ENCODE data around the gene DOCK3. TPM values are rescaled to one million over a fixed set of nuclear protein-coding genes. Genes with fewer than 3 reads are reported as not detected.

DOCK3 gene
- total RNA-seq, 1 experiment from 2014 or later = 8.3 TPM

- no peak for DNase-seq
- no peak overlapping the region for H3K27ac Mint-ChIP-seq
- Histone ChIP-seq H3K23me2 (ENCODE audit: insufficient read length, low read depth, low read length, poor library complexity, severe bottlenecking) (no peaks in the 10 kb centered on the region), H3K9me3 (ENCODE audit: control insufficient read depth, low read depth, low read length) (no peaks in the 10 kb centered on the region), H3K27ac (ENCODE audit: insufficient read length, low read depth, low read length) (no peak overlapping the region), H3K4me2 (ENCODE audit: insufficient read depth, insufficient read length, low read length) (no peak overlapping the region), H3K27me3 (ENCODE audit: insufficient read depth, low read length) (no peaks in the 10 kb centered on the region), H3K9ac (ENCODE audit: extremely low read depth, insufficient read length, low read length) (no peak overlapping the region), H3T11ph (ENCODE audit: low read length) (no peak overlapping the region), H3K56ac (ENCODE audit: insufficient read length, low read depth, low read length) (no peak overlapping the region), H3K79me1 (ENCODE audit: insufficient read depth, low read depth, low read length, poor library complexity, severe bottlenecking) (no peaks in the 10 kb centered on the region), H2BK120ac (ENCODE audit: low read depth, low read length, poor library complexity, severe bottlenecking) (no peak overlapping the region), H3K4ac (ENCODE audit: low read depth, low read length) (no peak overlapping the region), H2AFZ (ENCODE audit: low read length) (no peak overlapping the region), H4K20me1 (ENCODE audit: control insufficient read depth, insufficient read depth, insufficient read length) (no peaks in the 10 kb centered on the region), H2AK5ac (ENCODE audit: insufficient read length, low read length) (no peak overlapping the region), H4K8ac (replicated peaks; ENCODE audit: insufficient read length, low read depth, low read length) (no peak overlapping the region), H4K5ac (ENCODE audit: insufficient read length, low read depth, low read length) (no peak overlapping the region), H3K79me2 (ENCODE audit: insufficient read depth, low read length) (no peaks in the 10 kb centered on the region), H2BK15ac (ENCODE audit: low read depth, low read length) (no peak overlapping the region), H3K4me1 (ENCODE audit: insufficient read depth, low read length) (no peaks in the 10 kb centered on the region), H3K14ac (ENCODE audit: insufficient read depth, low read length) (no peak overlapping the region), H2BK20ac (ENCODE audit: low read depth, low read length, poor library complexity, severe bottlenecking) (no peak overlapping the region), H3K23ac (ENCODE audit: insufficient read length, low read depth, low read length) (no peak overlapping the region), H2BK5ac (ENCODE audit: insufficient read length, low read length) (no peak overlapping the region), H4K91ac (ENCODE audit: insufficient read length, low read depth, low read length) (no peak overlapping the region), H3K18ac (ENCODE audit: insufficient read length, low read depth, low read length) (no peak overlapping the region), H2BK12ac (ENCODE audit: insufficient read length, low read depth, low read length) (no peak overlapping the region)
- no peaks in the 10 kb centered on the region; a peak in 1 of 7 replicates for H3K36me3 Mint-ChIP-seq (ENCODE audit: insufficient read depth in 1 of 3, low read depth in 3 of 3)
- no peak for TF ChIP-seq CTCF (conservative IDR thresholded peaks at IDR 0.05)
- no peaks in the 10 kb centered on the region for H3K4me1 Mint-ChIP-seq
- peaks cover 3 to 6% of the 10 kb centered on the region in 2 experiments; a peak in 3 of 5 replicates for H3K9me3 Mint-ChIP-seq
- H3K4me3 Mint-ChIP-seq = no peak overlapping the region
- no peaks in the 10 kb centered on the region for H3K27me3 Mint-ChIP-seq (ENCODE audit: low read depth)
These were observed 622.6 kb downstream of the DOCK3 start for GRCh38 chr3:51297333-51297732.

Data from H9 (cell line).